HepG2 (cell line): ENCODE data around the gene NPIPB6. TPM values are rescaled to one million over a fixed set of nuclear protein-coding genes. Genes with fewer than 3 reads are reported as not detected.
A peak's percentile ranks its signal among the peaks of the same experiment; 100 is the strongest.

Experiments
- ARNTL ChIP-seq: sonication (generic); formaldehyde crosslinking; IDR thresholded peaks from 2 replicates; pipeline ENCODE4 v1.4.0; 2020; ENCODE audit warnings: mild to moderate bottlenecking, missing genetic modification reagents
- ATF7 ChIP-seq, 2 experiments: fragments of 450-650 bp in 1 of 2; sonication (generic) in 1 of 2; formaldehyde crosslinking in 1 of 2; IDR thresholded peaks; 2 replicates each; pipeline versions ENCODE4 v1.4.0 to v1.6.1; 2016 to 2020; ENCODE audit warnings: antibody characterized with exemption in 1 of 2, mild to moderate bottlenecking in 1 of 2, missing genetic modification reagents in 1 of 2
- CAMTA2 ChIP-seq: sonication (generic); formaldehyde crosslinking; IDR thresholded peaks from 2 replicates; pipeline ENCODE4 v1.4.0; 2020; ENCODE audit warnings: mild to moderate bottlenecking, missing genetic modification reagents, borderline replicate concordance
- DMAP1 ChIP-seq: IDR thresholded peaks from 2 replicates; pipeline ENCODE4 v1.6.1; 2016
- EP300 ChIP-seq, 3 experiments: sonication (generic) in 1 of 3; formaldehyde crosslinking in 1 of 3; IDR thresholded peaks; 2 replicates each; pipeline versions ENCODE4 v1.5.1 to v1.6.1; 2011 to 2020; ENCODE audit warnings: low read depth in 2 of 3, low read length in 2 of 3, borderline replicate concordance in 1 of 3, improper control_type of control experiment in 1 of 3, mild to moderate bottlenecking in 1 of 3, missing genetic modification reagents in 1 of 3, moderate library complexity in 1 of 3
- FOXA1 ChIP-seq, 2 experiments: fragments of 450-650 bp in 1 of 2; sonication (generic) in 1 of 2; formaldehyde crosslinking in 1 of 2; IDR thresholded peaks; 2 replicates each; pipeline versions ENCODE4 v1.4.0 to v1.6.1; 2016 to 2020; ENCODE audit warnings: missing genetic modification reagents in 1 of 2
- HDAC2 ChIP-seq: sonication (generic); formaldehyde crosslinking; IDR thresholded peaks from 2 replicates; pipeline ENCODE4 v1.4.0; 2020; ENCODE audit warnings: missing genetic modification reagents
- HDAC6 ChIP-seq: fragments of 200-600 bp; sonication (generic); IDR thresholded peaks from 2 replicates; pipeline ENCODE4 v1.7.0; 2017; ENCODE audit warnings: mild to moderate bottlenecking, antibody characterized with exemption, low read length, low read depth
- MBD4 ChIP-seq: IDR thresholded peaks from 2 replicates; pipeline ENCODE4 v1.6.1; 2012; ENCODE audit warnings: low read length, inconsistent platforms, borderline replicate concordance
- MBNL3 ChIP-seq: fragments of 250-450 bp; sonication (Bioruptor Pico); conservative IDR thresholded peaks from 2 replicates; pipeline ENCODE4 v1.8.0; 2022; ENCODE audit warnings: mild to moderate bottlenecking, inconsistent platforms
- MEIS1 ChIP-seq: sonication (generic); formaldehyde crosslinking; IDR thresholded peaks from 2 replicates; pipeline ENCODE4 v1.9.0; 2021; ENCODE audit warnings: mild to moderate bottlenecking, missing genetic modification reagents, moderate library complexity, borderline replicate concordance
- NAIF1 ChIP-seq: sonication (generic); formaldehyde crosslinking; IDR thresholded peaks from 2 replicates; pipeline ENCODE4 v1.5.0; 2020; ENCODE audit warnings: mild to moderate bottlenecking, missing genetic modification reagents, borderline replicate concordance
- NCOA5 ChIP-seq: sonication (generic); formaldehyde crosslinking; IDR thresholded peaks from 2 replicates; pipeline ENCODE4 v1.4.0; 2020; ENCODE audit warnings: missing genetic modification reagents
- NFE2L1 ChIP-seq: sonication (generic); formaldehyde crosslinking; IDR thresholded peaks from 2 replicates; pipeline ENCODE4 v1.4.0; 2020; ENCODE audit warnings: missing genetic modification reagents, mild to moderate bottlenecking, borderline replicate concordance
- NFIC ChIP-seq: IDR thresholded peaks from 2 replicates; pipeline ENCODE4 v1.6.1; 2012; ENCODE audit warnings: mild to moderate bottlenecking, low read length, inconsistent platforms
- PRDM4 ChIP-seq: sonication (generic); formaldehyde crosslinking; IDR thresholded peaks from 2 replicates; pipeline ENCODE4 v1.9.0; 2021; ENCODE audit warnings: missing genetic modification reagents, borderline replicate concordance
- RNF2 ChIP-seq: fragments of 450-650 bp; conservative IDR thresholded peaks from 2 replicates; pipeline ENCODE4 v1.6.1; 2016; ENCODE audit warnings: low read depth
- RXRA ChIP-seq: sonication (generic); formaldehyde crosslinking; IDR thresholded peaks from 2 replicates; pipeline ENCODE4 v1.5.1; 2020; ENCODE audit warnings: missing genetic modification reagents
- SMARCC2 ChIP-seq: fragments of 450-650 bp; IDR thresholded peaks from 2 replicates; pipeline ENCODE4 v1.6.1; 2017; ENCODE audit warnings: antibody characterized with exemption, mild to moderate bottlenecking
- SNAPC5 ChIP-seq: sonication (generic); formaldehyde crosslinking; IDR thresholded peaks from 2 replicates; pipeline ENCODE4 v1.8.1; 2023; ENCODE audit warnings: mild to moderate bottlenecking, missing genetic modification reagents, borderline replicate concordance
- STAG1 ChIP-seq: sonication (generic); formaldehyde crosslinking; IDR thresholded peaks from 2 replicates; pipeline ENCODE4 v1.4.0; 2020; ENCODE audit warnings: missing genetic modification reagents
- ZBTB20 ChIP-seq: sonication (generic); formaldehyde crosslinking; IDR thresholded peaks from 2 replicates; pipeline ENCODE4 v1.8.1; 2023; ENCODE audit warnings: missing genetic modification reagents, low read depth, mild to moderate bottlenecking, borderline replicate concordance
- ZNF383 ChIP-seq: sonication (generic); formaldehyde crosslinking; IDR thresholded peaks from 2 replicates; pipeline ENCODE4 v1.4.0; 2020; ENCODE audit warnings: missing genetic modification reagents, mild to moderate bottlenecking, borderline replicate concordance
- ZNF644 ChIP-seq: IDR thresholded peaks from 2 replicates; pipeline ENCODE4 v1.6.1; 2016; ENCODE audit warnings: low read depth
- polyA plus RNA-seq, 8 experiments: library from polyadenylated mRNA; depleted of rRNA in 3 of 8; stranded (reverse) in 7 of 8; unstranded in 1 of 8; fragments of >200 nt; fragmentation: Illumina TruSeq in 4 of 8; extraction: Trizol in 4 of 8; gene quantifications; 2 replicates each; pipeline versions ENCODE4 v1.2.1 to v1.2.3, GENCODE V29; 2011 to 2016; ENCODE audit warnings: low read depth in 4 of 8, missing spikeins in 1 of 8, mixed read lengths in 1 of 8; ENCODE audit not compliant: insufficient read depth in 1 of 8
- total RNA-seq, 5 experiments: library from RNA; depleted of rRNA; stranded (reverse); fragments of >200 nt; fragmentation: Illumina TruSeq; extraction: Trizol; gene quantifications; 2 replicates each; pipeline ENCODE4 v1.2.3, GENCODE V29; 2016; ENCODE audit warnings: low read depth in 1 of 5
- TF ChIP-seq, protein P1 (sequence below), 2 experiments: sonication (generic) in 1 of 2; formaldehyde crosslinking in 1 of 2; IDR thresholded peaks; 2 replicates each; pipeline versions ENCODE4 v1.4.0 to v1.6.1; 2018 to 2020; ENCODE audit warnings: missing genetic modification reagents in 2 of 2, borderline replicate concordance in 1 of 2, low read depth in 1 of 2, mild to moderate bottlenecking in 1 of 2, missing biosample characterization in 1 of 2

The NPIPB6 gene
- total and polyA plus RNA-seq, 2 of the 13 experiments (the other 11 are each of a cell fraction or from before 2014, with no cell fraction given): 0.25 TPM; not detected in 1

GRCh38 chr16:28326881-28327610 is 36.3 kb downstream of the NPIPB6 start (continued):
- TF ChIP-seq PRDM4 (CRISPR knock-in tag): no peak
- TF ChIP-seq DMAP1 (CRISPR knock-in tag): no peak
- TF ChIP-seq ZNF383 (CRISPR knock-in tag): no peak
- no peak for TF ChIP-seq NAIF1 (CRISPR knock-in tag)
- TF ChIP-seq NCOA5 (CRISPR knock-in tag): no peak
- TF ChIP-seq HDAC2 (CRISPR knock-in tag): 0 out of 2 replicates have a peak, but pooled peaks have one; percentile 13
- TF ChIP-seq NFIC: no peak
- peak; percentile 70 for TF ChIP-seq STAG1 (CRISPR knock-in tag)
- TF ChIP-seq ARNTL (CRISPR knock-in tag): no peak
- TF ChIP-seq RXRA (CRISPR knock-in tag): no peak
- no peak for TF ChIP-seq MBNL3
- TF ChIP-seq SMARCC2: no peak
- TF ChIP-seq ZBTB20 (CRISPR knock-in tag): no peak
- no peak for TF ChIP-seq MEIS1
- TF ChIP-seq ZNF644 (CRISPR knock-in tag): peak; percentile 86
- TF ChIP-seq SNAPC5 (CRISPR knock-in tag): no peak
- no peak for TF ChIP-seq RNF2
- TF ChIP-seq HDAC6: no peak
- TF ChIP-seq EP300 (IDR thresholded peaks at IDR 0.05; ENCODE audit: low read depth in 2 of 2, low read length in 2 of 2): no peak
- TF ChIP-seq EP300 (CRISPR knock-in tag; IDR thresholded peaks at IDR 0.05; ENCODE audit: borderline replicate concordance): 0 out of 2 replicates have a peak, but pooled peaks have one; percentile 19
- no peak for TF ChIP-seq NFE2L1
- TF ChIP-seq MBD4: no peak
- TF ChIP-seq CAMTA2 (CRISPR knock-in tag): peak; percentile 33; the same call in 1 of the 2 replicates
- no peak for TF ChIP-seq FOXA1 (IDR thresholded peaks at IDR 0.05)
- TF ChIP-seq FOXA1 (CRISPR knock-in tag; IDR thresholded peaks at IDR 0.05): peak; percentile 17; the same call in 1 of the 2 replicates
- TF ChIP-seq, protein P1, sequence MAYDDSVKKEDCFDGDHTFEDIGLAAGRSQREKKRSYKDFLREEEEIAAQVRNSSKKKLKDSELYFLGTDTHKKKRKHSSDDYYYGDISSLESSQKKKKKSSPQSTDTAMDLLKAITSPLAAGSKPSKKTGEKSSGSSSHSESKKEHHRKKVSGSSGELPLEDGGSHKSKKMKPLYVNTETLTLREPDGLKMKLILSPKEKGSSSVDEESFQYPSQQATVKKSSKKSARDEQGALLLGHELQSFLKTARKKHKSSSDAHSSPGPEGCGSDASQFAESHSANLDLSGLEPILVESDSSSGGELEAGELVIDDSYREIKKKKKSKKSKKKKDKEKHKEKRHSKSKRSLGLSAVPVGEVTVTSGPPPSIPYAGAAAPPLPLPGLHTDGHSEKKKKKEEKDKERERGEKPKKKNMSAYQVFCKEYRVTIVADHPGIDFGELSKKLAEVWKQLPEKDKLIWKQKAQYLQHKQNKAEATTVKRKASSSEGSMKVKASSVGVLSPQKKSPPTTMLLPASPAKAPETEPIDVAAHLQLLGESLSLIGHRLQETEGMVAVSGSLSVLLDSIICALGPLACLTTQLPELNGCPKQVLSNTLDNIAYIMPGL (CRISPR knock-in tag; IDR thresholded peaks at IDR 0.05; ENCODE audit: borderline replicate concordance in 1 of 2, low read depth in 1 of 2): peak in 1 of 2 experiments; percentile 79; a peak in 2 of 4 replicates
- no peak for TF ChIP-seq ATF7 (IDR thresholded peaks at IDR 0.05)
- TF ChIP-seq ATF7 (CRISPR knock-in tag; IDR thresholded peaks at IDR 0.05): no peak
